Measurements from ENCODE around the gene LEP. TPM values are rescaled to one million over a fixed set of nuclear protein-coding genes. Genes with fewer than 3 reads are reported as not detected.

LEP gene
- total and polyA plus RNA-seq, 2 donors from 2014 or later: not detected

- Histone ChIP-seq H3K27me3 (ENCODE audit: control insufficient read depth, insufficient read depth, low read length) (peaks cover 13% of the 10 kb centered on the region), H3K36me3 (ENCODE audit: control insufficient read depth in 2 of 3, insufficient read depth in 3 of 3, low read length in 3 of 3) (no peaks in the 10 kb centered on the region), H3K4me1 (ENCODE audit: control insufficient read depth in 2 of 3, insufficient read depth in 2 of 3, low read depth in 1 of 3, low read length in 3 of 3) (peaks cover 0 to 2% (median 0%) of the 10 kb centered on the region in 3 donors), H3K27ac (ENCODE audit: low read depth in 2 of 2, low read length in 2 of 2) (no peak overlapping the region), H3K4me3 (ENCODE audit: low read length in 3 of 3) (peak overlapping the region in 2 of 3 donors; percentile 25 to 59), H3K9ac (ENCODE audit: low read length in 3 of 3) (peak overlapping the region in 1 of 3 donors; percentile 38), H3K9me3 (ENCODE audit: control insufficient read depth in 2 of 3, insufficient read depth in 1 of 3, low read length in 3 of 3) (no peaks in the 10 kb centered on the region)
- DNase-seq (peak in 4 of 5 donors; percentile 53 to 72 (median 65)), FAIRE-seq (no peak)
- intact Hi-C loops (cut with DNase I): loop anchor here (10.0 kb wide), 1 partner anchor 66 kb away; no protein-coding TSS in a partner anchor
- TF ChIP-seq CTCF (IDR thresholded peaks at IDR 0.05; ENCODE audit: borderline replicate concordance, extremely low read depth, insufficient read depth): no peak
Observed at GRCh38 chr7:128201067-128201689, 39.9 kb upstream of the LEP start.

GRCh38 chr7:128201690-128202085 lies 39.4 kb upstream of the LEP start:
- peaks cover 13% of the 10 kb centered on the region for H3K27me3 ChIP-seq (ENCODE audit: control insufficient read depth, insufficient read depth, low read length)
- DNase-seq: no peak
- TF ChIP-seq CTCF (IDR thresholded peaks at IDR 0.05; ENCODE audit: borderline replicate concordance, extremely low read depth, insufficient read depth): no peak
- no peak for FAIRE-seq
- peak overlapping the region in 2 of 3 donors; percentile 22 to 59 for H3K4me3 ChIP-seq (ENCODE audit: low read length in 3 of 3)
- no peaks in the 10 kb centered on the region for H3K9me3 ChIP-seq (ENCODE audit: control insufficient read depth in 2 of 3, insufficient read depth in 1 of 3, low read length in 3 of 3)
- H3K4me1 ChIP-seq (ENCODE audit: control insufficient read depth in 2 of 3, insufficient read depth in 2 of 3, low read depth in 1 of 3, low read length in 3 of 3): peaks cover 0 to 2% (median 0%) of the 10 kb centered on the region in 3 donors
- no peaks in the 10 kb centered on the region for H3K36me3 ChIP-seq (ENCODE audit: control insufficient read depth in 2 of 3, insufficient read depth in 3 of 3, low read length in 3 of 3)
- no peak overlapping the region for H3K27ac ChIP-seq (ENCODE audit: low read depth in 2 of 2, low read length in 2 of 2)
- intact Hi-C loops (cut with DNase I): loop anchor here (10.0 kb wide), 1 partner anchor 67 kb away; no protein-coding TSS in a partner anchor
- peak overlapping the region in 1 of 3 donors; percentile 38 for H3K9ac ChIP-seq (ENCODE audit: low read length in 3 of 3)

GRCh38 chr7:128202287-128202957 lies 38.7 kb upstream of the LEP start:
- intact Hi-C loops (cut with DNase I): loop anchor here (10.0 kb wide), 1 partner anchor 68 kb away; no protein-coding TSS in a partner anchor
- TF ChIP-seq CTCF (IDR thresholded peaks at IDR 0.05; ENCODE audit: borderline replicate concordance, extremely low read depth, insufficient read depth): no peak
- no peak overlapping the region for H3K4me3 ChIP-seq (ENCODE audit: low read length in 3 of 3)
- H3K9me3 ChIP-seq (ENCODE audit: control insufficient read depth in 2 of 3, insufficient read depth in 1 of 3, low read length in 3 of 3): no peaks in the 10 kb centered on the region
- H3K9ac ChIP-seq (ENCODE audit: low read length in 3 of 3): no peak overlapping the region
- peaks cover 13% of the 10 kb centered on the region for H3K27me3 ChIP-seq (ENCODE audit: control insufficient read depth, insufficient read depth, low read length)
- DNase-seq (no peak), FAIRE-seq (no peak)
- peaks cover 0 to 2% (median 0%) of the 10 kb centered on the region in 3 donors for H3K4me1 ChIP-seq (ENCODE audit: control insufficient read depth in 2 of 3, insufficient read depth in 2 of 3, low read depth in 1 of 3, low read length in 3 of 3)
- H3K36me3 ChIP-seq (ENCODE audit: control insufficient read depth in 2 of 3, insufficient read depth in 3 of 3, low read length in 3 of 3): no peaks in the 10 kb centered on the region
- no peak overlapping the region for H3K27ac ChIP-seq (ENCODE audit: low read depth in 2 of 2, low read length in 2 of 2)
